Esophagus muscularis mucosa (tissue), 4 donors: ENCODE results near the gene CCDC3. TPM values are rescaled to one million over a fixed set of nuclear protein-coding genes. Genes with fewer than 3 reads are reported as not detected.

Experiments used
- DNase-seq: peaks from one replicate; pipeline ENCODE4 v3.0.0-alpha.2; 2017; ENCODE audit errors: extremely low spot score
- H3K27ac ChIP-seq, 4 donors: fragments of 200-600 bp; sonication (generic); replicated peaks in 1 of 4; 1 replicate in 3 of 4; 2 replicates in 1 of 4; pipeline ENCODE4 v1.5.1; 2016 to 2019; ENCODE audit warnings: mild to moderate bottlenecking in 1 of 4
- H3K27me3 ChIP-seq, 4 donors: fragments of 200-600 bp; sonication (generic); one replicate each; pipeline versions ENCODE4 v1.5.1 to v1.6.0; 2016 to 2019
- H3K36me3 ChIP-seq, 4 donors: fragments of 200-600 bp; sonication (generic); one replicate each; pipeline ENCODE4 v1.5.1; 2016 to 2019
- H3K4me1 ChIP-seq, 4 donors: fragments of 200-600 bp; sonication (generic); one replicate each; pipeline ENCODE4 v1.5.1; 2016 to 2019
- H3K4me3 ChIP-seq, 4 donors: fragments of 200-600 bp; sonication (generic); 1 replicate in 2 of 4; 2 replicates in 2 of 4; pipeline ENCODE4 v1.5.1; 2016 to 2019; ENCODE audit warnings: mild to moderate bottlenecking in 4 of 4, moderate library complexity in 1 of 4
- H3K9me3 ChIP-seq, 4 donors: fragments of 200-600 bp; sonication (generic); 1 replicate in 3 of 4; 2 replicates in 1 of 4; pipeline ENCODE4 v1.5.1; 2016 to 2019
- EP300 ChIP-seq: sonication (generic); formaldehyde crosslinking; IDR thresholded peaks from one replicate; pipeline ENCODE4 v1.6.1; 2017; ENCODE audit warnings: antibody characterized with exemption
- POLR2A ChIP-seq: fragments of 450-650 bp; IDR thresholded peaks from one replicate; pipeline ENCODE4 v1.6.1; 2017; ENCODE audit warnings: antibody characterized with exemption, moderate library complexity, mild to moderate bottlenecking, low read depth
- POLR2AphosphoS5 ChIP-seq, 2 donors: sonication (generic); formaldehyde crosslinking; IDR thresholded peaks; one replicate each; pipeline ENCODE4 v1.6.1; 2017; ENCODE audit warnings: antibody characterized with exemption in 2 of 2
- WGBS: methylation state at CpG from one replicate; pipeline ENCODE4 v1.1.5; 2018; 5-methylcytosine and 5-hydroxymethylcytosine counted together
- intact Hi-C: fragments of 100-400 bp; cut with DNase I; formaldehyde crosslinking; loops from one replicate; pipeline ENCODE4 v1.15.1; 2023
- total RNA-seq, 4 donors: library from RNA; depleted of rRNA; stranded (reverse); fragments of >200 nt; gene quantifications; one replicate each; pipeline versions ENCODE4 v1.1.0 to v1.2.1, GENCODE V29; 2016
- TF ChIP-seq, protein P1 (sequence below), 3 experiments: fragments of 200-600 bp in 2 of 3; fragments of 450-650 bp in 1 of 3; sonication (generic) in 2 of 3; IDR thresholded peaks; one replicate each; pipeline ENCODE4 v1.5.1; 2017 to 2019; ENCODE audit warnings: antibody characterized with exemption in 3 of 3, mild to moderate bottlenecking in 2 of 3, moderate library complexity in 1 of 3

The CCDC3 gene
- total RNA-seq, 4 donors from 2014 or later: 23.7 to 79.1 (median 44.3) TPM

DNA sequence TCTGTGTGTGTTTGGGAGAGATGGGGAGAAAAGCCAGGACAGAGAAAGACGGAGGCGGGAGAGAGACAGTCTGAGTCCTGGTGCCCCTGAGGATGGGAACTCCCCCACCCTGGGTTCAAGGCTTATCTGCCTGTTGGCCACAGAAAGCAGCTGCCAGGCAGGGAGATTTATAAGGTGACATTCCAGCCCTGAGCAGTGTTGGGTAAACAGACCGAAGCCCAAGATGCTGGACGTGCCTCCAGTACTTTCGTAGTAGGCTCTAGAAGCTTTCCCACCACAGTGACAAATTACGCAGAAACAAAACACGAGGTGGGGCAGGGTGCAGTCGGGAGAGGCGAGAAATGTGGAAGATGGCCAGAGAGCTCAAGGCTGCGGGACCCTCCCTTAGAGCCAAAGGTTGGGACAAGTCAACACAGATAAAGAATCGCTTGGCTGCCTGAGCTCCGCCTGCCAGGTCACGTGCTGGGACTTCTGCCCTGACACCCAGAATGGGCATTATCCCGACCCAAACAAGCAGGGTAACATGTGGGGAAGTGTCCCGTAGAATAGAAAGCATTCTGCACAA, 41.1 kb downstream of the CCDC3 start:
- TF ChIP-seq, protein P1, sequence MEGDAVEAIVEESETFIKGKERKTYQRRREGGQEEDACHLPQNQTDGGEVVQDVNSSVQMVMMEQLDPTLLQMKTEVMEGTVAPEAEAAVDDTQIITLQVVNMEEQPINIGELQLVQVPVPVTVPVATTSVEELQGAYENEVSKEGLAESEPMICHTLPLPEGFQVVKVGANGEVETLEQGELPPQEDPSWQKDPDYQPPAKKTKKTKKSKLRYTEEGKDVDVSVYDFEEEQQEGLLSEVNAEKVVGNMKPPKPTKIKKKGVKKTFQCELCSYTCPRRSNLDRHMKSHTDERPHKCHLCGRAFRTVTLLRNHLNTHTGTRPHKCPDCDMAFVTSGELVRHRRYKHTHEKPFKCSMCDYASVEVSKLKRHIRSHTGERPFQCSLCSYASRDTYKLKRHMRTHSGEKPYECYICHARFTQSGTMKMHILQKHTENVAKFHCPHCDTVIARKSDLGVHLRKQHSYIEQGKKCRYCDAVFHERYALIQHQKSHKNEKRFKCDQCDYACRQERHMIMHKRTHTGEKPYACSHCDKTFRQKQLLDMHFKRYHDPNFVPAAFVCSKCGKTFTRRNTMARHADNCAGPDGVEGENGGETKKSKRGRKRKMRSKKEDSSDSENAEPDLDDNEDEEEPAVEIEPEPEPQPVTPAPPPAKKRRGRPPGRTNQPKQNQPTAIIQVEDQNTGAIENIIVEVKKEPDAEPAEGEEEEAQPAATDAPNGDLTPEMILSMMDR (IDR thresholded peaks at IDR 0.05): no peak
- TF ChIP-seq POLR2AphosphoS5 (IDR thresholded peaks at IDR 0.05): peak in 1 of 2 donors; percentile 17
- TF ChIP-seq POLR2A: no peak
- 46% methylated on average over 15 of the region's 15 CpGs for WGBS
- no peaks in the 10 kb centered on the region for H3K27me3 ChIP-seq
- peak overlapping the region; percentile 25 to 27 (median 26) for H3K4me3 ChIP-seq
- H3K36me3 ChIP-seq: no peaks in the 10 kb centered on the region
- H3K27ac ChIP-seq: peak overlapping the region; percentile 57 to 72 (median 64)
- peaks cover 0 to 8% (median 0%) of the 10 kb centered on the region in 4 donors for H3K9me3 ChIP-seq
- intact Hi-C loops: no loop called here
- peaks cover 0 to 44% (median 35%) of the 10 kb centered on the region in 4 donors for H3K4me1 ChIP-seq
- DNase-seq: no peak

DNA sequence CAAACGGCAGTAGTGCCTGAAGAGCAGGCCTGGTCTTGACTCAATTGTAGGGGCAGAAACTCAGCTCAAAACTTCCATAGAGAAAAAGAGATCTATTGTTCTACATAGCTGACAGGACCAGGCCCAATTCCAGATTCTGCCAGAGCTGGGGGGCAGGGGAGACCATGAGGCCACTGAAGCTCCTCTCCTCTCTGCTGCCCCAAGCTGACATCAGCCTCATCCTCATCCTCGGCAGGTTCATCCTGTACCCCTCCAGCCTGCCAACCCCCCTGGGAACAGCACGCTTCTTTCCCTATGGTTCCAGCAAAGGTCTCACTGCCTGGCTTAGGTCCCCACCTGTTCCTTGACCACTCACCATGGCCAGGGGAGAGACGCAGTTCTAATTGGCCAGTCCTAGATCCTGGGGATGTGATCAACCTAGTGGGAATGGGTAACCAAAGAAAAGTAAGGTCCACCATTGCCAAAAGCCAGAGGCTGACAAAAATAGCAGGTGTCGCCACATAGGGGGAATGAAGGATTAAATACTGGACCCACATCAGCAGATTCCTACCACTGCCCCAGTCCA, 42.9 kb downstream of the CCDC3 start:
- intact Hi-C loops: no loop called here
- Histone ChIP-seq H3K27me3 (no peaks in the 10 kb centered on the region), H3K9me3 (peaks cover 0 to 8% (median 0%) of the 10 kb centered on the region in 4 donors), H3K4me1 (peaks cover 0 to 52% (median 37%) of the 10 kb centered on the region in 4 donors), H3K27ac (no peak overlapping the region), H3K36me3 (no peaks in the 10 kb centered on the region), H3K4me3 (no peak overlapping the region)
- TF ChIP-seq POLR2A (no peak), EP300 (no peak)
- TF ChIP-seq, protein P1 (IDR thresholded peaks at IDR 0.05): no peak
- WGBS: 92% methylated on average over 5 of the region's 5 CpGs
- no peak for DNase-seq

DNA sequence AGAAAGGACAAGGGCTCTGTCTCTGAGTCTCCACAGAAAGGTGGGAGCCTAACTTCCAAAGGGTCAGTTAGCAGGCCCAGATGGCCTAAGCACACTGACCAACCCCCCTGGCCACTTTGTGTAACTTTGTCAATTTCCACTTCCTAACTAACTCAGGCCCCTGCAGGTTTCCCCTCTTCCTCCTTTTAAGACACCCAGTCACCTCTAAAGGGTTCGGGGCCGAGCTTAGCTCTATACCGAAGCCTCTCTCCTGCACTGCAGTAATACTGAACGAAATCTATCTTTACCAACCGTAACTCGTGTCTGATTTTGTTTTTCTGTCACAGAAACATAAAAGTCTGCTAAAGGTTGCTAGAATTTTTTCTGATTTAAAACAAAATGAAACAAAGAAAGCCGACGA, 44.4 kb downstream of the CCDC3 start:
- Histone ChIP-seq H3K4me1 (peaks cover 0 to 48% (median 31%) of the 10 kb centered on the region in 4 donors), H3K4me3 (no peak overlapping the region), H3K9me3 (peaks cover 0 to 8% (median 0%) of the 10 kb centered on the region in 4 donors), H3K27me3 (no peaks in the 10 kb centered on the region), H3K36me3 (no peaks in the 10 kb centered on the region), H3K27ac (no peak overlapping the region)
- intact Hi-C loops: no loop called here
- TF ChIP-seq POLR2AphosphoS5 (IDR thresholded peaks at IDR 0.05) (no peak), EP300 (no peak), POLR2A (no peak)
- TF ChIP-seq, protein P1 (IDR thresholded peaks at IDR 0.05): no peak
- WGBS: 81% methylated on average over 8 of the region's 8 CpGs
- no peak for DNase-seq

DNA sequence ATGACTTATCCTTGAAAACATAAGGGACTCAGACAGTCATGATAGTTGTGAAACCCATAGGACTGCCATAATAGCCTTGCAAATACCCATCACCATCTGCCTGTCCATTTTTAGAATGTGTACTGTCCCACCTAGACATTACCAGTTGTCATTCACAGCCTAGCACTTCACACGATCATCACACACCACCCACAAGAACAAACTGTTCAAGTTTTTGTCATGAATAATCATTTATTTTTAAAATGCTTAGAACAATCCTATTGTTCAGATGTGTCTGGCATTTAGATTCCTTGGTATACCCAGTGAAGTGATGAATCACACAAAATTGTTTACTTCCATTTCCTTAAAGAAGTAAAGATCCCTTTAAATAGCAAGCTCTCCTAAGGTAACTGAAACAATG, 46.6 kb downstream of the CCDC3 start:
- DNase-seq: no peak
- peaks cover 0 to 26% (median 11%) of the 10 kb centered on the region in 4 donors for H3K4me1 ChIP-seq
- no peaks in the 10 kb centered on the region for H3K36me3 ChIP-seq
- intact Hi-C loops: no loop called here
- no peak for TF ChIP-seq EP300
- TF ChIP-seq POLR2AphosphoS5 (IDR thresholded peaks at IDR 0.05): no peak
- TF ChIP-seq, protein P1 (IDR thresholded peaks at IDR 0.05): no peak
- TF ChIP-seq POLR2A: no peak
- WGBS: 0% methylated on average over 1 of the region's 1 CpG
- H3K27me3 ChIP-seq: no peaks in the 10 kb centered on the region
- H3K4me3 ChIP-seq: no peak overlapping the region
- no peak overlapping the region for H3K27ac ChIP-seq
- H3K9me3 ChIP-seq: peaks cover 0 to 8% (median 0%) of the 10 kb centered on the region in 4 donors
